ENCODE measurements around the gene OR1D5. TPM values are rescaled to one million over a fixed set of nuclear protein-coding genes. Genes with fewer than 3 reads are reported as not detected.

Gene OR1D5
- total and polyA plus RNA-seq, 7 experiments from 2014 or later, result not detected

- POLR2A ChIA-PET, result interaction anchor here (0.6 to 0.8 kb wide), 3 partner anchors 431 to 1792 kb away, joined by 3 to 6 read pairs (median 3); no protein-coding TSS in a partner anchor
- H3K27ac Mint-ChIP-seq, result peak overlapping the region in 1 of 9 donors; percentile 74
- H3K9me3 Mint-ChIP-seq, result peaks cover 0 to 7% (median 0%) of the 10 kb centered on the region in 11 donors
- Histone ChIP-seq H3K4me3 (ENCODE audit: low read length) (peak overlapping the region; percentile 83), H3K9me3 (ENCODE audit: control insufficient read depth in 2 of 3, low read length in 3 of 3) (no peaks in the 10 kb centered on the region), H3K27me3 (ENCODE audit: control insufficient read depth in 2 of 2, insufficient read depth in 2 of 2, low read length in 2 of 2) (no peaks in the 10 kb centered on the region), H3K36me3 (ENCODE audit: control insufficient read depth in 2 of 3, insufficient read depth in 3 of 3, low read length in 3 of 3) (no peaks in the 10 kb centered on the region), H3K4me1 (ENCODE audit: control insufficient read depth in 2 of 2, insufficient read depth in 2 of 2, low read length in 2 of 2) (peaks cover 0 to 6% of the 10 kb centered on the region in 2 donors), H3K27ac (ENCODE audit: low read depth, low read length) (no peak overlapping the region)
- intact Hi-C loops (cut with micrococcal nuclease), result loop anchor here in 1 of 2 donors (5.0 to 10.0 kb wide), 3 partner anchors 618 to 1025 kb away; partner anchors contain the start of genes EMC6, NCBP3 and TAX1BP3
- CTCF ChIA-PET, result no interaction called here
- ATAC-seq (no peak), DNase-seq (no peak)
- peaks cover 0 to 15% (median 9%) of the 10 kb centered on the region in 7 donors for H3K4me1 Mint-ChIP-seq
- peaks cover 0 to 2% (median 0%) of the 10 kb centered on the region in 5 donors for H3K27me3 Mint-ChIP-seq
- peak overlapping the region; percentile 30 to 94 (median 92) for H3K4me3 Mint-ChIP-seq
- no peaks in the 10 kb centered on the region for H3K36me3 Mint-ChIP-seq
Observed at GRCh38 chr17:3049705-3050295, 13.6 kb downstream of the OR1D5 start.

- Mint-ChIP-seq H3K4me3 (peak overlapping the region; percentile 86 to 94 (median 92)), H3K36me3 (peaks cover 0 to 5% (median 0%) of the 10 kb centered on the region in 5 donors), H3K4me1 (peaks cover 0 to 15% (median 9%) of the 10 kb centered on the region in 7 donors), H3K9me3 (peaks cover 3 to 15% (median 7%) of the 10 kb centered on the region in 11 donors), H3K27me3 (peaks cover 0 to 6% (median 0%) of the 10 kb centered on the region in 5 donors), H3K27ac (peak overlapping the region; percentile 46 to 91 (median 86))
- Histone ChIP-seq H3K4me1 (ENCODE audit: control insufficient read depth in 2 of 2, insufficient read depth in 2 of 2, low read length in 2 of 2) (peaks cover 0 to 6% of the 10 kb centered on the region in 2 donors), H3K36me3 (ENCODE audit: control insufficient read depth in 2 of 3, insufficient read depth in 3 of 3, low read length in 3 of 3) (no peaks in the 10 kb centered on the region), H3K4me3 (ENCODE audit: low read length) (peak overlapping the region; percentile 83), H3K9me3 (ENCODE audit: control insufficient read depth in 2 of 3, low read length in 3 of 3) (peaks cover 0 to 9% (median 0%) of the 10 kb centered on the region in 3 experiments), H3K27me3 (ENCODE audit: control insufficient read depth in 2 of 2, insufficient read depth in 2 of 2, low read length in 2 of 2) (no peaks in the 10 kb centered on the region), H3K27ac (ENCODE audit: low read depth, low read length) (peak overlapping the region; percentile 60)
- peak; percentile 76 to 95 (median 91) for DNase-seq
- peak; percentile 98 for ATAC-seq
- intact Hi-C loops (cut with micrococcal nuclease), result loop anchor here in 1 of 2 donors (1.0 to 10.0 kb wide), 4 partner anchors 45 to 1026 kb away; partner anchors contain the start of genes EMC6, NCBP3 and TAX1BP3
- CTCF ChIA-PET, result interaction anchor here (0.7 to 0.8 kb wide), 2 partner anchors 18 to 689 kb away, joined by 3 read pairs; no protein-coding TSS in a partner anchor
- POLR2A ChIA-PET, result interaction anchor here (0.6 to 1.1 kb wide), 3 partner anchors 234 to 1791 kb away, joined by 3 to 5 read pairs (median 3); no protein-coding TSS in a partner anchor
Observed at GRCh38 chr17:3048727-3049471, 14.5 kb downstream of the OR1D5 start.

- intact Hi-C loops (cut with micrococcal nuclease), result loop anchor here in 1 of 2 donors (5.0 to 10.0 kb wide), 3 partner anchors 621 to 1028 kb away; partner anchors contain the start of genes EMC6, NCBP3 and TAX1BP3
- H3K36me3 Mint-ChIP-seq, result peaks cover 0 to 9% (median 0%) of the 10 kb centered on the region in 5 donors
- POLR2A ChIA-PET, result no interaction called here
- Histone ChIP-seq H3K9me3 (ENCODE audit: control insufficient read depth in 2 of 3, low read length in 3 of 3) (peaks cover 0 to 18% (median 0%) of the 10 kb centered on the region in 3 experiments), H3K27me3 (ENCODE audit: control insufficient read depth in 2 of 2, insufficient read depth in 2 of 2, low read length in 2 of 2) (no peaks in the 10 kb centered on the region), H3K4me1 (ENCODE audit: control insufficient read depth in 2 of 2, insufficient read depth in 2 of 2, low read length in 2 of 2) (peaks cover 0 to 6% of the 10 kb centered on the region in 2 donors), H3K27ac (ENCODE audit: low read depth, low read length) (no peak overlapping the region), H3K36me3 (ENCODE audit: control insufficient read depth in 2 of 3, insufficient read depth in 3 of 3, low read length in 3 of 3) (no peaks in the 10 kb centered on the region), H3K4me3 (ENCODE audit: low read length) (no peak overlapping the region)
- DNase-seq, result no peak
- H3K4me3 Mint-ChIP-seq, result no peak overlapping the region
- H3K9me3 Mint-ChIP-seq, result peaks cover 3 to 31% (median 13%) of the 10 kb centered on the region in 11 donors
- CTCF ChIA-PET, result interaction anchor here (0.5 kb wide), 1 partner anchor 408 kb away, joined by 5 read pairs; no protein-coding TSS in a partner anchor
- peaks cover 0 to 15% (median 9%) of the 10 kb centered on the region in 7 donors for H3K4me1 Mint-ChIP-seq
- no peak for ATAC-seq
- peaks cover 2 to 12% (median 5%) of the 10 kb centered on the region in 5 donors for H3K27me3 Mint-ChIP-seq
- H3K27ac Mint-ChIP-seq, result no peak overlapping the region
Observed at GRCh38 chr17:3046753-3047152, 16.7 kb downstream of the OR1D5 start.

GRCh38 chr17:3043737-3044365 lies 19.6 kb downstream of the OR1D5 start:
- no peak overlapping the region for H3K27ac ChIP-seq (ENCODE audit: low read depth, low read length)
- Mint-ChIP-seq H3K4me1 (peaks cover 0 to 12% (median 10%) of the 10 kb centered on the region in 7 donors), H3K4me3 (no peak overlapping the region), H3K27ac (no peak overlapping the region), H3K9me3 (peaks cover 3 to 31% (median 13%) of the 10 kb centered on the region in 11 donors), H3K27me3 (peaks cover 2 to 16% (median 10%) of the 10 kb centered on the region in 5 donors), H3K36me3 (peaks cover 0 to 9% (median 0%) of the 10 kb centered on the region in 5 donors)
- intact Hi-C loops (cut with micrococcal nuclease), result loop anchor here in 1 of 2 donors (10.0 kb wide), 1 partner anchor 1031 kb away; no protein-coding TSS in a partner anchor
- H3K4me3 ChIP-seq (ENCODE audit: low read length), result no peak overlapping the region
- DNase-seq (peak in 1 of 9 donors; percentile 21), ATAC-seq (no peak)
- no peaks in the 10 kb centered on the region for H3K4me1 ChIP-seq (ENCODE audit: control insufficient read depth in 2 of 2, insufficient read depth in 2 of 2, low read length in 2 of 2)
- H3K9me3 ChIP-seq (ENCODE audit: control insufficient read depth in 2 of 3, low read length in 3 of 3), result peaks cover 0 to 18% (median 0%) of the 10 kb centered on the region in 3 experiments
- ChIA-PET CTCF (interaction anchor here (0.6 kb wide), 2 partner anchors 229 to 444 kb away, joined by 3 to 4 read pairs; no protein-coding TSS in a partner anchor), POLR2A (no interaction called here)
- H3K27me3 ChIP-seq (ENCODE audit: control insufficient read depth in 2 of 2, insufficient read depth in 2 of 2, low read length in 2 of 2), result no peaks in the 10 kb centered on the region
- H3K36me3 ChIP-seq (ENCODE audit: control insufficient read depth in 2 of 3, insufficient read depth in 3 of 3, low read length in 3 of 3), result no peaks in the 10 kb centered on the region

GRCh38 chr17:3040882-3041281 lies 22.5 kb downstream of the OR1D5 start:
- peaks cover 0 to 11% (median 6%) of the 10 kb centered on the region in 7 donors for H3K4me1 Mint-ChIP-seq
- H3K27me3 ChIP-seq (ENCODE audit: control insufficient read depth in 2 of 2, insufficient read depth in 2 of 2, low read length in 2 of 2), result no peaks in the 10 kb centered on the region
- peak in 1 of 9 donors; percentile 11 for DNase-seq
- H3K36me3 Mint-ChIP-seq, result peaks cover 0 to 9% (median 0%) of the 10 kb centered on the region in 5 donors
- H3K27ac ChIP-seq (ENCODE audit: low read depth, low read length), result no peak overlapping the region
- peaks cover 0 to 16% (median 10%) of the 10 kb centered on the region in 5 donors for H3K27me3 Mint-ChIP-seq
- no peaks in the 10 kb centered on the region for H3K36me3 ChIP-seq (ENCODE audit: control insufficient read depth in 2 of 3, insufficient read depth in 3 of 3, low read length in 3 of 3)
- peaks cover 0 to 18% (median 0%) of the 10 kb centered on the region in 3 experiments for H3K9me3 ChIP-seq (ENCODE audit: control insufficient read depth in 2 of 3, low read length in 3 of 3)
- H3K4me3 ChIP-seq (ENCODE audit: low read length), result no peak overlapping the region
- no peak for ATAC-seq
- H3K4me1 ChIP-seq (ENCODE audit: control insufficient read depth in 2 of 2, insufficient read depth in 2 of 2, low read length in 2 of 2), result no peaks in the 10 kb centered on the region
- H3K27ac Mint-ChIP-seq, result no peak overlapping the region
- no peak overlapping the region for H3K4me3 Mint-ChIP-seq
- peaks cover 3 to 31% (median 13%) of the 10 kb centered on the region in 11 donors for H3K9me3 Mint-ChIP-seq
- intact Hi-C loops (cut with micrococcal nuclease), result loop anchor here in 1 of 2 donors (10.0 kb wide), 1 partner anchor 1034 kb away; no protein-coding TSS in a partner anchor
- CTCF ChIA-PET, result interaction anchor here (0.6 kb wide), 1 partner anchor 1381 kb away, joined by 5 read pairs; no protein-coding TSS in a partner anchor
- POLR2A ChIA-PET, result no interaction called here
